Measurements from ENCODE around the gene KATNB1.

KATNB1 gene

GRCh38 chr16:57696240-57696639, 39.3 kb upstream of the KATNB1 start:
- Histone ChIP-seq H3K9ac (ENCODE audit: low read depth, low read length) (no peak overlapping the region), H3K4me1 (ENCODE audit: insufficient read depth, low read length) (peaks cover 3% of the 10 kb centered on the region; the same call in 1 of the 2 replicates), H3K36me3 (ENCODE audit: insufficient read depth, low read length) (no peaks in the 10 kb centered on the region), H3K9me3 (ENCODE audit: control insufficient read depth, insufficient read depth, low read length) (no peaks in the 10 kb centered on the region)

- H3K36me3 ChIP-seq (ENCODE audit: insufficient read depth, low read length): no peaks in the 10 kb centered on the region
- H3K4me1 ChIP-seq (ENCODE audit: insufficient read depth, low read length): peaks cover 5% of the 10 kb centered on the region; the same call in 1 of the 2 replicates
- no peak overlapping the region for H3K9ac ChIP-seq (ENCODE audit: low read depth, low read length)
- no peaks in the 10 kb centered on the region for H3K9me3 ChIP-seq (ENCODE audit: control insufficient read depth, insufficient read depth, low read length)
Measured at GRCh38 chr16:57697896-57698537, 37.6 kb upstream of the KATNB1 start.

- H3K36me3 ChIP-seq (ENCODE audit: insufficient read depth, low read length): no peaks in the 10 kb centered on the region
- H3K4me1 ChIP-seq (ENCODE audit: insufficient read depth, low read length): peaks cover 5% of the 10 kb centered on the region; the same call in 1 of the 2 replicates
- H3K9me3 ChIP-seq (ENCODE audit: control insufficient read depth, insufficient read depth, low read length): no peaks in the 10 kb centered on the region
- no peak overlapping the region for H3K9ac ChIP-seq (ENCODE audit: low read depth, low read length)
Measured at GRCh38 chr16:57698812-57699405, 36.7 kb upstream of the KATNB1 start.

GRCh38 chr16:57699481-57699880, 36.1 kb upstream of the KATNB1 start:
- Histone ChIP-seq H3K4me1 (ENCODE audit: insufficient read depth, low read length) (peaks cover 5% of the 10 kb centered on the region; the same call in 1 of the 2 replicates), H3K9ac (ENCODE audit: low read depth, low read length) (no peak overlapping the region)

GRCh38 chr16:57699899-57700298, 35.7 kb upstream of the KATNB1 start:
- Histone ChIP-seq H3K36me3 (ENCODE audit: insufficient read depth, low read length) (no peaks in the 10 kb centered on the region), H3K4me1 (ENCODE audit: insufficient read depth, low read length) (peaks cover 5% of the 10 kb centered on the region; the same call in 1 of the 2 replicates), H3K9ac (ENCODE audit: low read depth, low read length) (no peak overlapping the region), H3K9me3 (ENCODE audit: control insufficient read depth, insufficient read depth, low read length) (no peaks in the 10 kb centered on the region)

More at GRCh38 chr16:57699481-57699880, 36.1 kb upstream of the KATNB1 start:
- H3K9me3 ChIP-seq (ENCODE audit: control insufficient read depth, insufficient read depth, low read length): no peaks in the 10 kb centered on the region
- H3K36me3 ChIP-seq (ENCODE audit: insufficient read depth, low read length): no peaks in the 10 kb centered on the region

- Histone ChIP-seq H3K36me3 (ENCODE audit: insufficient read depth, low read length) (no peaks in the 10 kb centered on the region), H3K4me1 (ENCODE audit: insufficient read depth, low read length) (peaks cover 5% of the 10 kb centered on the region; the same call in 1 of the 2 replicates), H3K9me3 (ENCODE audit: control insufficient read depth, insufficient read depth, low read length) (no peaks in the 10 kb centered on the region), H3K9ac (ENCODE audit: low read depth, low read length) (no peak overlapping the region)
Measured at GRCh38 chr16:57700781-57701551, 34.6 kb upstream of the KATNB1 start.

GRCh38 chr16:57701759-57702371, 33.7 kb upstream of the KATNB1 start:
- Histone ChIP-seq H3K9me3 (ENCODE audit: control insufficient read depth, insufficient read depth, low read length) (no peaks in the 10 kb centered on the region), H3K36me3 (ENCODE audit: insufficient read depth, low read length) (no peaks in the 10 kb centered on the region), H3K4me1 (ENCODE audit: insufficient read depth, low read length) (peaks cover 5% of the 10 kb centered on the region; the same call in 1 of the 2 replicates), H3K9ac (ENCODE audit: low read depth, low read length) (no peak overlapping the region)

- no peak overlapping the region for H3K9ac ChIP-seq (ENCODE audit: low read depth, low read length)
- no peaks in the 10 kb centered on the region for H3K36me3 ChIP-seq (ENCODE audit: insufficient read depth, low read length)
- no peaks in the 10 kb centered on the region for H3K9me3 ChIP-seq (ENCODE audit: control insufficient read depth, insufficient read depth, low read length)
- H3K4me1 ChIP-seq (ENCODE audit: insufficient read depth, low read length): peaks cover 5% of the 10 kb centered on the region; the same call in 1 of the 2 replicates
Measured at GRCh38 chr16:57703416-57704010, 32.1 kb upstream of the KATNB1 start.

- Histone ChIP-seq H3K4me1 (ENCODE audit: insufficient read depth, low read length) (peaks cover 5% of the 10 kb centered on the region; the same call in 1 of the 2 replicates), H3K36me3 (ENCODE audit: insufficient read depth, low read length) (no peaks in the 10 kb centered on the region)
Measured at GRCh38 chr16:57704011-57704904, 31.3 kb upstream of the KATNB1 start.

GRCh38 chr16:57704905-57705852, 30.4 kb upstream of the KATNB1 start:
- Histone ChIP-seq H3K4me1 (ENCODE audit: insufficient read depth, low read length) (peaks cover 5% of the 10 kb centered on the region; the same call in 1 of the 2 replicates), H3K36me3 (ENCODE audit: insufficient read depth, low read length) (no peaks in the 10 kb centered on the region), H3K9ac (ENCODE audit: low read depth, low read length) (no peak overlapping the region), H3K9me3 (ENCODE audit: control insufficient read depth, insufficient read depth, low read length) (no peaks in the 10 kb centered on the region)

More at GRCh38 chr16:57704011-57704904, 31.3 kb upstream of the KATNB1 start:
- Histone ChIP-seq H3K9ac (ENCODE audit: low read depth, low read length) (no peak overlapping the region), H3K9me3 (ENCODE audit: control insufficient read depth, insufficient read depth, low read length) (no peaks in the 10 kb centered on the region)

- H3K4me1 ChIP-seq (ENCODE audit: insufficient read depth, low read length): no peaks in the 10 kb centered on the region
- H3K36me3 ChIP-seq (ENCODE audit: insufficient read depth, low read length): no peaks in the 10 kb centered on the region
- no peaks in the 10 kb centered on the region for H3K9me3 ChIP-seq (ENCODE audit: control insufficient read depth, insufficient read depth, low read length)
- no peak overlapping the region for H3K9ac ChIP-seq (ENCODE audit: low read depth, low read length)
Measured at GRCh38 chr16:57706717-57707116, 28.9 kb upstream of the KATNB1 start.

- Histone ChIP-seq H3K4me1 (ENCODE audit: insufficient read depth, low read length) (no peaks in the 10 kb centered on the region), H3K9me3 (ENCODE audit: control insufficient read depth, insufficient read depth, low read length) (no peaks in the 10 kb centered on the region), H3K36me3 (ENCODE audit: insufficient read depth, low read length) (no peaks in the 10 kb centered on the region), H3K9ac (ENCODE audit: low read depth, low read length) (no peak overlapping the region)
Measured at GRCh38 chr16:57707331-57707730, 28.2 kb upstream of the KATNB1 start.
